ENCODE results near the gene ZNF768. TPM values are rescaled to one million over a fixed set of nuclear protein-coding genes. Genes with fewer than 3 reads are reported as not detected.

Gene ZNF768
- total and polyA plus RNA-seq, 4 donors = 22.3 to 40.2 (median 26.4) TPM

GRCh38 chr16:30557957-30558788 lies 31.8 kb upstream of the ZNF768 start, which contains the start of gene ZNF764:
ZNF764 (minus strand) TSS chr16:30558374; CDS start chr16:30558182, 192 bp downstream.
- Histone ChIP-seq H3K36me3 (ENCODE audit: control insufficient read depth in 1 of 2, insufficient read depth in 2 of 2, low read length in 1 of 2) (peaks cover 0 to 4% of the 10 kb centered on the region in 2 donors), H3K27ac (ENCODE audit: low read depth in 1 of 2, low read length in 2 of 2) (peak within 1 kb of the TSS in 1 of 2 donors; percentile 53), H3K27me3 (ENCODE audit: control insufficient read depth in 1 of 2, insufficient read depth in 2 of 2, low read length in 1 of 2) (no peaks in the 10 kb centered on the region), H3K4me1 (ENCODE audit: control insufficient read depth in 1 of 2, insufficient read depth in 2 of 2, low read length in 2 of 2) (no peaks in the 10 kb centered on the region), H3K4me3 (ENCODE audit: low read length in 2 of 2) (peak within 1 kb of the TSS; percentile 39 to 63), H3K9me3 (ENCODE audit: control insufficient read depth, low read length) (no peaks in the 10 kb centered on the region)
- WGBS, 2 donors = 0 to 1% methylated on average over 73 to 74 of the region's 74 CpGs
- intact Hi-C loops (cut with DNase I) = loop anchor here in 1 of 2 donors (1.0 kb wide), 1 partner anchor 13 kb away; the partner anchor contains the start of gene ZNF688
- DNase-seq (peak; percentile 98 to 99), ATAC-seq (ENCODE audit: low FRiP score) (peak; percentile 98)

GRCh38 chr16:30557707-30557956 lies 31.3 kb upstream of the ZNF768 start:
- Histone ChIP-seq H3K4me1 (ENCODE audit: control insufficient read depth in 1 of 2, insufficient read depth in 2 of 2, low read length in 2 of 2) (no peaks in the 10 kb centered on the region), H3K9me3 (ENCODE audit: control insufficient read depth, low read length) (no peaks in the 10 kb centered on the region), H3K27me3 (ENCODE audit: control insufficient read depth in 1 of 2, insufficient read depth in 2 of 2, low read length in 1 of 2) (no peaks in the 10 kb centered on the region), H3K27ac (ENCODE audit: low read depth in 1 of 2, low read length in 2 of 2) (peak overlapping the region in 1 of 2 donors; percentile 53), H3K36me3 (ENCODE audit: control insufficient read depth in 1 of 2, insufficient read depth in 2 of 2, low read length in 1 of 2) (peaks cover 0 to 4% of the 10 kb centered on the region in 2 donors), H3K4me3 (ENCODE audit: low read length in 2 of 2) (peak overlapping the region; percentile 39 to 63)
- ATAC-seq (ENCODE audit: low FRiP score) (no peak), DNase-seq (peak in 1 of 2 donors; percentile 81)
- intact Hi-C loops (cut with DNase I) = no loop called here
- WGBS, 2 donors = 0 to 1% methylated on average over 17 of the region's 17 CpGs

DNA sequence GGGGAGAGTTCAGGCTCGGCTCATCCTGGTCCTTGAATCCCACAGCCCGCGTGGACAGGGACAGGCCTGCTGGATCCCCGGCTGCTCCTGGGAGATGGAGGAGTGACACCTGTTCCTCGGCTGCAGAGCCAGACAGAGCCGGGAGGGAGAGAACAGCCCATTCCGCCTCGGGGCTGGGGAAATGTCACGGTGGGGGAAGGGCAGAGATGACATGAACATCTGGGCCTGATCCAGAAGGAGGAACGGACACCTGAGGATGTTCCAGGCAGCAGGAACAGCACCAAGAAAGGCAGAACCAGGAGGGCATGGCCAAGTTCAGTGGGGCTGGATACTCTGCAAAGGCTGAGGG lies 29.7 kb upstream of the ZNF768 start:
- ATAC-seq (ENCODE audit: low FRiP score) (no peak), DNase-seq (no peak)
- intact Hi-C loops (cut with DNase I) = no loop called here

GRCh38 chr16:30555315-30556124 lies 29.2 kb upstream of the ZNF768 start:
- H3K9me3 ChIP-seq (ENCODE audit: control insufficient read depth, low read length) = no peaks in the 10 kb centered on the region
- intact Hi-C loops (cut with DNase I) = no loop called here
- DNase-seq (no peak), ATAC-seq (ENCODE audit: low FRiP score) (no peak)
- WGBS, 2 donors = 96% methylated on average over 65 to 69 of the region's 69 CpGs
- H3K27ac ChIP-seq (ENCODE audit: low read depth in 1 of 2, low read length in 2 of 2) = no peak overlapping the region
- H3K4me3 ChIP-seq (ENCODE audit: low read length in 2 of 2) = no peak overlapping the region
- peaks cover 0 to 4% of the 10 kb centered on the region in 2 donors for H3K36me3 ChIP-seq (ENCODE audit: control insufficient read depth in 1 of 2, insufficient read depth in 2 of 2, low read length in 1 of 2)
- no peaks in the 10 kb centered on the region for H3K27me3 ChIP-seq (ENCODE audit: control insufficient read depth in 1 of 2, insufficient read depth in 2 of 2, low read length in 1 of 2)
- no peaks in the 10 kb centered on the region for H3K4me1 ChIP-seq (ENCODE audit: control insufficient read depth in 1 of 2, insufficient read depth in 2 of 2, low read length in 2 of 2)

More for the DNA sequence above, 29.7 kb upstream of the ZNF768 start:
- Histone ChIP-seq H3K27me3 (ENCODE audit: control insufficient read depth in 1 of 2, insufficient read depth in 2 of 2, low read length in 1 of 2) (no peaks in the 10 kb centered on the region), H3K36me3 (ENCODE audit: control insufficient read depth in 1 of 2, insufficient read depth in 2 of 2, low read length in 1 of 2) (peaks cover 0 to 4% of the 10 kb centered on the region in 2 donors), H3K4me1 (ENCODE audit: control insufficient read depth in 1 of 2, insufficient read depth in 2 of 2, low read length in 2 of 2) (no peaks in the 10 kb centered on the region), H3K4me3 (ENCODE audit: low read length in 2 of 2) (no peak overlapping the region), H3K27ac (ENCODE audit: low read depth in 1 of 2, low read length in 2 of 2) (no peak overlapping the region), H3K9me3 (ENCODE audit: control insufficient read depth, low read length) (no peaks in the 10 kb centered on the region)
- 77 to 80% methylated on average over 9 to 10 of the region's 10 CpGs for WGBS, 2 donors

DNA sequence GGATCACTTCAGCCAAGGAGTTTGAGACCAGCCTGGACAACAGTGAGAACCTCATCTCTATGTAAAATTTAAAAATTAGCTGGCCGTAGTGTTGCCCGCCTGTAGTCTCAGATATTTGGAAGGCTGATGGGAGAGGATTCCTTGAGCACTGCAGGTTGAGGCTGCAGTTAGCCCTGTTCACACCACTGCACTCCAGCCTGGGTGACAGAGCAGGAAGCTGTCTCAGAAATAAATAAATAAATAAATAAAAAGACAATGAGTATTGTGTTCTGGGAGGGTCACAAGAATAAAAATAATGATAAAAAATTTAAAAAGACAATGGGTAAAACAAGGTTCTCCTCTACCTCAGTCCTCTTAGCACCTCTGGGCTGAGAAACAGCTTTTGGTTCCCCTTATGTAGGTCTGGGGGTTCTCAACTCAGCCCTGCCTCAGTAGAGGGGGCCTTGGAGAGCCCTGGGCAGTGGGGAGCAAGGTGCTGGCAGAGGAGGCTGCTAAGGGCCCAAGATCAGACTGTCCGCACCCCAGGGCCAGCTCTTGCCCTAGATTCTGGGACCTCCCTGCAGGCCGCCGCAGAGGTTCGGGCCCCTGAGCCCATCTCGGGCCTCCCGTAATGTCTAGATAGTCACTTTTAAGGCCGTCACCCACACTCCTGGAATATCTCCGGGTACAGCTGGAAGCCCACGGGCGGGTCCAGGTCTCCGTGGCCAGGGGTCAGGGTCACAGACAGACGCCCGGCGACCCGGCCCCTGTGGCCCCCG lies 28.4 kb upstream of the ZNF768 start:
- no peaks in the 10 kb centered on the region for H3K27me3 ChIP-seq (ENCODE audit: control insufficient read depth in 1 of 2, insufficient read depth in 2 of 2, low read length in 1 of 2)
- no peak overlapping the region for H3K27ac ChIP-seq (ENCODE audit: low read depth in 1 of 2, low read length in 2 of 2)
- 94 to 95% methylated on average over 18 of the region's 18 CpGs for WGBS, 2 donors
- intact Hi-C loops (cut with DNase I) = no loop called here
- H3K4me3 ChIP-seq (ENCODE audit: low read length in 2 of 2) = no peak overlapping the region
- H3K36me3 ChIP-seq (ENCODE audit: control insufficient read depth in 1 of 2, insufficient read depth in 2 of 2, low read length in 1 of 2) = peaks cover 0 to 4% of the 10 kb centered on the region in 2 donors
- DNase-seq (no peak), ATAC-seq (ENCODE audit: low FRiP score) (no peak)
- H3K9me3 ChIP-seq (ENCODE audit: control insufficient read depth, low read length) = no peaks in the 10 kb centered on the region
- no peaks in the 10 kb centered on the region for H3K4me1 ChIP-seq (ENCODE audit: control insufficient read depth in 1 of 2, insufficient read depth in 2 of 2, low read length in 2 of 2)

- ATAC-seq (ENCODE audit: low FRiP score) (no peak), DNase-seq (no peak)
- H3K4me1 ChIP-seq (ENCODE audit: control insufficient read depth in 1 of 2, insufficient read depth in 2 of 2, low read length in 2 of 2) = no peaks in the 10 kb centered on the region
- intact Hi-C loops (cut with DNase I) = no loop called here
- 89 to 91% methylated on average over 2 of the region's 2 CpGs for WGBS, 2 donors
- no peak overlapping the region for H3K4me3 ChIP-seq (ENCODE audit: low read length in 2 of 2)
- H3K27me3 ChIP-seq (ENCODE audit: control insufficient read depth in 1 of 2, insufficient read depth in 2 of 2, low read length in 1 of 2) = no peaks in the 10 kb centered on the region
- H3K9me3 ChIP-seq (ENCODE audit: control insufficient read depth, low read length) = no peaks in the 10 kb centered on the region
- no peak overlapping the region for H3K27ac ChIP-seq (ENCODE audit: low read depth in 1 of 2, low read length in 2 of 2)
- H3K36me3 ChIP-seq (ENCODE audit: control insufficient read depth in 1 of 2, insufficient read depth in 2 of 2, low read length in 1 of 2) = peaks cover 0 to 4% of the 10 kb centered on the region in 2 donors
Measured at GRCh38 chr16:30553393-30553899, 27.1 kb upstream of the ZNF768 start.

GRCh38 chr16:30552956-30553355 lies 26.6 kb upstream of the ZNF768 start:
- 80 to 81% methylated on average over 4 of the region's 4 CpGs for WGBS, 2 donors
- no peaks in the 10 kb centered on the region for H3K27me3 ChIP-seq (ENCODE audit: control insufficient read depth in 1 of 2, insufficient read depth in 2 of 2, low read length in 1 of 2)
- H3K4me3 ChIP-seq (ENCODE audit: low read length in 2 of 2) = no peak overlapping the region
- H3K27ac ChIP-seq (ENCODE audit: low read depth in 1 of 2, low read length in 2 of 2) = no peak overlapping the region
- H3K4me1 ChIP-seq (ENCODE audit: control insufficient read depth in 1 of 2, insufficient read depth in 2 of 2, low read length in 2 of 2) = no peaks in the 10 kb centered on the region
- DNase-seq = no peak
- no peak for ATAC-seq (ENCODE audit: low FRiP score)
- H3K36me3 ChIP-seq (ENCODE audit: control insufficient read depth in 1 of 2, insufficient read depth in 2 of 2, low read length in 1 of 2) = peaks cover 0 to 4% of the 10 kb centered on the region in 2 donors
- H3K9me3 ChIP-seq (ENCODE audit: control insufficient read depth, low read length) = no peaks in the 10 kb centered on the region
- intact Hi-C loops (cut with DNase I) = no loop called here

- intact Hi-C loops (cut with DNase I) = no loop called here
- DNase-seq (no peak), ATAC-seq (ENCODE audit: low FRiP score) (no peak)
- H3K4me1 ChIP-seq (ENCODE audit: control insufficient read depth in 1 of 2, insufficient read depth in 2 of 2, low read length in 2 of 2) = no peaks in the 10 kb centered on the region
- H3K4me3 ChIP-seq (ENCODE audit: low read length in 2 of 2) = no peak overlapping the region
- peaks cover 0 to 4% of the 10 kb centered on the region in 2 donors for H3K36me3 ChIP-seq (ENCODE audit: control insufficient read depth in 1 of 2, insufficient read depth in 2 of 2, low read length in 1 of 2)
- WGBS, 2 donors = 84 to 92% methylated on average over 3 of the region's 3 CpGs
- H3K9me3 ChIP-seq (ENCODE audit: control insufficient read depth, low read length) = no peaks in the 10 kb centered on the region
- no peaks in the 10 kb centered on the region for H3K27me3 ChIP-seq (ENCODE audit: control insufficient read depth in 1 of 2, insufficient read depth in 2 of 2, low read length in 1 of 2)
- H3K27ac ChIP-seq (ENCODE audit: low read depth in 1 of 2, low read length in 2 of 2) = no peak overlapping the region
Measured at GRCh38 chr16:30551781-30552180, 25.4 kb upstream of the ZNF768 start.

All from aorta (tissue), 5 donors.